Measurements from ENCODE around the gene AKAP10.

- TF ChIP-seq POLR2A (IDR thresholded peaks at IDR 0.05) (no peak), EP300 (IDR thresholded peaks at IDR 0.05) (no peak)
- TF ChIP-seq, protein P1, sequence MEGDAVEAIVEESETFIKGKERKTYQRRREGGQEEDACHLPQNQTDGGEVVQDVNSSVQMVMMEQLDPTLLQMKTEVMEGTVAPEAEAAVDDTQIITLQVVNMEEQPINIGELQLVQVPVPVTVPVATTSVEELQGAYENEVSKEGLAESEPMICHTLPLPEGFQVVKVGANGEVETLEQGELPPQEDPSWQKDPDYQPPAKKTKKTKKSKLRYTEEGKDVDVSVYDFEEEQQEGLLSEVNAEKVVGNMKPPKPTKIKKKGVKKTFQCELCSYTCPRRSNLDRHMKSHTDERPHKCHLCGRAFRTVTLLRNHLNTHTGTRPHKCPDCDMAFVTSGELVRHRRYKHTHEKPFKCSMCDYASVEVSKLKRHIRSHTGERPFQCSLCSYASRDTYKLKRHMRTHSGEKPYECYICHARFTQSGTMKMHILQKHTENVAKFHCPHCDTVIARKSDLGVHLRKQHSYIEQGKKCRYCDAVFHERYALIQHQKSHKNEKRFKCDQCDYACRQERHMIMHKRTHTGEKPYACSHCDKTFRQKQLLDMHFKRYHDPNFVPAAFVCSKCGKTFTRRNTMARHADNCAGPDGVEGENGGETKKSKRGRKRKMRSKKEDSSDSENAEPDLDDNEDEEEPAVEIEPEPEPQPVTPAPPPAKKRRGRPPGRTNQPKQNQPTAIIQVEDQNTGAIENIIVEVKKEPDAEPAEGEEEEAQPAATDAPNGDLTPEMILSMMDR (IDR thresholded peaks at IDR 0.05): no peak
These were observed 9.6 kb upstream of the AKAP10 start for GRCh38 chr17:19986941-19987861.
